IPS DF 19.7 (cell line): ENCODE measurements around the gene SPOPL.

Experiments used
- DNase-seq: peaks from one replicate; pipeline ENCODE4 v3.0.0-alpha.2; 2013; ENCODE audit warnings: low read depth, low spot score

SPOPL gene

GRCh38 chr2:138600732-138601457, 99.3 kb downstream of the SPOPL start:
- no peak for DNase-seq

GRCh38 chr2:138601458-138602165, 100.0 kb downstream of the SPOPL start:
- no peak for DNase-seq

GRCh38 chr2:138602166-138602460, 100.5 kb downstream of the SPOPL start:
- DNase-seq = no peak

DNA sequence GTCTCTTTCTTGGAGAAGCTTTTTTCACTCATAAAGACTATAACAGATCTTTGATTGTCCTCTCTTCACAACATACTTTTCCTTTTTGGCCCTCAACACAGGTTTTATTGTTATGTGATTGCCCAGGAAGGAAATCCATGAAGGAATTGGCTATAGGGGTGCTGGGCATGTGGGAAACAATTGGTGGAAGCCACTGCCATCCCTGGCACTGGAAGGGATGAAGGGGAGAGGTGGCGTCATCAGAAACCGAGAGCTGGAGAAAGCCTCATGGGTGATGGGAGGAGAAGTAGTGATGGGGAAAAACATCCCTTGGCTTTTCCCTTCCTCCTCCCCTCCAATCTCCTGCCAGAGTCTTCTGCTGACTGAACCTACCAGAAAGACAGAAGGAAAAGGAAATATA, 106.2 kb downstream of the SPOPL start:
- no peak for DNase-seq

GRCh38 chr2:138609446-138609845, 107.9 kb downstream of the SPOPL start:
- DNase-seq = no peak

DNA sequence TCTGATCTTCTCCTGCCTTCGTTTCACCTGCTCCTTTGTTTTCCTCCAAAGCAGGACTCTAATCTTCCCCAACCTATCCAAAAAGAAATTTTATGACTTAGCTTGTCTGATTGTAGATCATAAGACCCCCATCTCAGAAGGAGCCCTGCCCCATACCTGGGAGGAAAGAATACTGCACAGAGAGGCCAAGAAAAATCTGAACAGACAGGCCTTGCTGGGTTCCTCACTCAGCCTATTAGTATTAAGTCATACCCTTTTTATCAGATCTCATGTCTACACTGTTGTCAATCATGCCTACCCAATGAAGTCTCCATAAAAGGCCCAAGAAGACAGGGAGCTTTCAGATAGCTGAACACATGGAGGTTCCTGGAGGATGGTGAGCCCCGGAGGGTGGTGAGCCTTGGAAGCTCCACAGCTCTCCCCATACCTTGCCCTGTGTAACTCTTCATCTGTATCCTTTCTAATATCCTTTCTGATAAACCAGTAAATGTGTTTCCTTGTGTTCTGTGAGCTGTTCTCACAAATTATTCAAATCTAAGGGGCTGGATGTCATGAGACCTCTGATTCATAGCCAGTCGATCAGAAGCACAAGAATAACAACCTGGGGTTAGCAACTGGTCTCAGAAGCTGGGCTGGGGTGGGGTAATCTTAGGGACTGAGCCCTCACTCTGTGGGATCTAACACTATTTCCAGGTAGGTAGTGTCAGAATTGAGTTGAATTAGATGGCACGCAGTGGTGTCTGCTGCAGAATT, 108.8 kb downstream of the SPOPL start:
- DNase-seq = no peak

DNA sequence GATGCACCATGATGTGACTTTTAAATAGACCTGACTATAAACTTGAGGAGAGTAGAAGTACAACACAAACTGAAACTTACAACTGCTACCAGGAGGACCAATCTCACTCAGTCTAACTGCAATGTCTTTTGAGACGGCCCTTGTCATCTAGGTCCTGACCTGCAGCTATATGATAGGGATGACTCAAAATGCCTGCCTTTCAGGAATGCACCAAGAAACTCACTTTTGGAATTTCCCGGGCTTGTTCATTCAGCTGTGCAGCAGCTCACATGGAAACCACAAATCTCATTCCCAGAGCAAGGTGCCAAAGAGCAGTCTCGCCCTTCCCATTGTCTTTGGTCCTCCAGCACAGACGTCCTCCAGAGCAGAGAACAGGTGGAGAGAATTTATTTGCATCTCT, 113.7 kb downstream of the SPOPL start:
- DNase-seq = no peak

DNA sequence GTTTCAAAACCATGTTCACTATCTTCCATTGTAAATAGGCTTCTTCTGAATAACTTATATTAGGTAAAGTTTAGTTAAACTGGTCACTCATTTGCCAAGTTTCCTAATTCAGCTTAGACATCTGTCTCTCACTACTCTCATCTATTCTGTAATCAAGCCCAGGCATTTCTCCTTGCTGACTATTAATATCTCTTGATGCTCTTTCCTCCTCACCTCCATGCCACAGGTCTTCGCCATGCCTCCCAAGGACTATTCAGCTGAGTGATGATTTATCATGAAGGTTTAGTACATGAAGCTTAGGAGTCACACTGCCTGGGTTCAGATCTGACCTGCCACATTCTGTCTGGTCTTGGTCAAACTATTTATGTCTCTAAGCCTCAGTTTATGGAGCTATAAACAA, 115.5 kb downstream of the SPOPL start:
- DNase-seq = no peak

DNA sequence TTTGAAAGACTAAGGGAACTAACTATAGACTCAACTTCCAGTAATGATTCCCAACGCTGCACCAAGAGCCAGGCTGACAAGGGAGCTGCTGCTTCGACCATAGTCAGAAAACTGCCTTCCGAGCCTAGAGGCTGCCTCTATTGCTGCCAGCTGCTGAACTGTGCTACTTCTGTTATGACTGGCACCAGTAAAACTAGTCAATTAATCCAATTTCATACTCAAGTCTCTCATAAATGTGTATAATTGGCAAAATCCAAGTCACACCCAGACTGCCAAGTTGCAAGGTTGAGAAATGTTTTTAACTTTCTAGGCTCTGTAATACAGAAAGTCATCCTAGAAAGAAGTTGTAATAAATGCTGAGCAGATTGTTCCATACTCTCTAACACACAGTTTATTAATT, 117.4 kb downstream of the SPOPL start:
- DNase-seq = no peak

GRCh38 chr2:138620431-138620830, 118.9 kb downstream of the SPOPL start:
- DNase-seq = no peak

DNA sequence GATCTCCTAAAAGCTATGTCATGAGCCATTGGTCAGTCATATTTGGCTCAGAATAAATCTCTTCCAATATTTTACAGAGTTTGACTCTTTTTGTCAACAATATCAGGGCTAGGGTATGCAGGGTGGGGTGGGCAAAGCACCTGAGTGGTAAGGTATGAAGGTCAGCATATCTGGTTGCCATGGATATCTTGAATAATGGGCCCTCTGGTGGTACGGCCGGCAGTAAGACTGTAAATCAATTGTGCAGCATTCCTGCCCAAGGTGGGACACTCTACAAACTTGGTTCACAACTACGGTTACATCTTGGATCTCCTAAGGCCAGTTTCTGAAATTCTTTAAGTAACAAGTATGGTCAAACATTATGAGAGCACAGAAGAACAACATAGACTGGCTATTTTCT, 119.6 kb downstream of the SPOPL start:
- no peak for DNase-seq

DNA sequence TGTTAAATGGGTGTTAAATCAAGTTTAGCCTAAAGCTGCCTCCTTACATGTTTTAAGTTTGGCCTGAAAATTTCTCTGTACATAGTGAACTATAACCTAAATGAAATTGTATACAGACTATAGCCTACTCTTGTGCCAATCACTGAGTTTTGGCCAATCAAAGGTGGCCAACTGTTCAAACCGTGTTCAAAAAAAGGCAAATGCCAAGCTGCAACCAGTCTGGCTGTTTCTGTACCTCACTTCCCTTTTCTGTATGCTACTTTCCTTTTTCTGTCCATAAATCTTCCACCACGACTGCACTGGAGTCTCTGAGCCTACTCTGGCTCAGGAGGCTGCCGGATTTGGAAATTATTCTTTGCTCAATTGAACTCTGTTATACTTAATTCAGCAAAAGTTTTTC, 121.0 kb downstream of the SPOPL start:
- DNase-seq = no peak
